NCI-H187 treated with DMSO at 0.1 percent for 48 hours (cell line): ENCODE results near the gene UTS2R.
"Not testable (repeated sequence)": the region's sequence is repeated elsewhere in the genome, so short reads cannot be mapped to it uniquely, and the experiment has no call there.

Source experiments
- DNase-seq: peaks from one replicate; lab custom pipeline; 2025; lab: John Stamatoyannopoulos, UW

The UTS2R gene

DNA sequence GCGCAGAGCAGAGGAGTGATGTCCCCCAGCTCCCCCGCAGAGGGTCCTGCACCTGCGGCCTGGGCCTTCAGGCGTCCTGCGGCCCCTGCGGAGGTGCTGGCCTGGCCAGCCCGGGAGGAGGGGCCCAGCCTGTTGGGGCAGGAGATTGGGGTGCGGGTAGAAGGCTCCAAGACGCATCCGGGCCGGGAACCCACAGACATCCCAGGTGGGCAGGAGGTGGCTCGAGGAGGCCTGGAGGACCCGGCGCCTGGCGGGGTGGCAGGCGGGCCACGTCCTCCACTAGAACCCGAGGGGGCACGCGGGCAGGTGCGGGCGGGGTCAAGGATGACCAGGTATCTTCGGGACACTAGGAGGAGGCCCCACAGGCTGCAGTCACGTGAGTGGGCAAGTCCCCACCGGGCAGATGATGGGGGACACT, 37.4 kb upstream of the UTS2R start:
- DNase-seq, result no peak

DNA sequence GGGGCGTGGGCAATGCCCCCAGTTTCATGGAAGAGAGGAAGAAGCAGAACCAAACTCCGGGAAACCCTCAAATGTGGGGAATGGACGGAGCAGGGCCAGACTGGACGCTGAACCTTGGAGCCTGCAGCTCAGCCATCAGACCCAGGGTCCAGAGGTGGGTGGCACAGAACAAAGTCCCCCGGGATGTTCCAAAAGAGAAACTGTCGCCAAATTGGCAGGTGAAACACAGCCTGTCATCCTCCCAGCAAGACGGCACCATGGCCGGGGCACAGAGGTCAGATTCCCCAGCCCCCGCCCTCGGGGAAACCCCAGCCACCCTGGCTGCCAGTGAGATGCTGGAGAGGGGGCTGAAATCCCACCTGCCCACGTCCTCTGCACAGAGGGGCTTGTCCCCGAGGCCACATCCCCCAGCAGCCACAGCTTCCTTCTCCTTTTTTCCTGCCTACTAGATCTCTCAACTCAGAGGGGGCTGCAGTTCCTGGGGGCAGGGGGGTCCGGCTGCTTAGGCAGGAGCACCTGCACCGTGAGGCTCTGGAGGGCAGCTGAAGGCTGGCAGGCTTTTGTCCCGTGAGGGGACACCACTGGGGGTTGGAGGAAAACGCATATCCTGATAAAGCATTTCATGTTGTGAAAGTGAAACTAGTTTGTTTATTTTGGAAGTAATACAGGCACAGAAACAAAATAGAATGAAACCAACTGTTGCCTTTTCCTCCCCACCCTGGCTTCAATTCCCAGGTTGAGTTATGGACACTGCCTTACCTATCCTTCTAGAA, 36.8 kb upstream of the UTS2R start:
- DNase-seq, result no peak

DNA sequence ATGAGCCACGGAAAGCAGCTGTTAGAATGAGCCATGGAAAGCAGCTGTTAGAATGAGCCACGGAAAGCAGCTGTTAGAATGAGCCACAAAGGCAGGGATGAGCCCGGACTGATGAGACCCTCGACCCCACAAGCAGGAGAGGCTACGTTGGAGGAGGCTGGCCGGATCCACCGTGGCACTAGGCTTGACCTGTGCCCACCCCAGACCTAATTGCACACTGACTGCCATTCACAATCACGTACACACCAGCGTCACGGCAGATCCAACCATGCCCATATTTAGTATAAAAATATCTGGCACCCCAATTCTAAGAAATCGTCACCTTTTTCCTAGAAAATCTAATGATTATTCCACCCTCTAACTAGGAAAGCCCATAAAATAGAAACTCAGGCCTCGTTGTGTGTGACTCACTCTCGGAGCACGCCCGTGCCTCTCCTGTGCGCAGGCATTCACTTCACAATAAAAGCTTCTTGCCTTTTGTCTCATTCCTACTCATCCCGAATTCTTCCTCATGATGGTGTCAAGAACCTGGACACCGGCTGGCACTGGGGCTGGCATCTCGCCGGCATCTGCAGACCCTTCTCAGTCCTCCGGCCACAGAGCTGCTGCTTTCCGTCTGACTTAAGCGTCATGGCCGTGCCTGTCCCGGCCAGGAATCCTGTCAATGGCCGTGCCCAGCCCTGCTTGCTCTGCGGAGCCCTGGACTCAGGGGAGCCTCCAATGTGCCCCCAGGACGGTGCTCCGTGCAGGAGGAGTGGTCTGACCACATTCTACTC, 32.5 kb upstream of the UTS2R start:
- no peak for DNase-seq

DNA sequence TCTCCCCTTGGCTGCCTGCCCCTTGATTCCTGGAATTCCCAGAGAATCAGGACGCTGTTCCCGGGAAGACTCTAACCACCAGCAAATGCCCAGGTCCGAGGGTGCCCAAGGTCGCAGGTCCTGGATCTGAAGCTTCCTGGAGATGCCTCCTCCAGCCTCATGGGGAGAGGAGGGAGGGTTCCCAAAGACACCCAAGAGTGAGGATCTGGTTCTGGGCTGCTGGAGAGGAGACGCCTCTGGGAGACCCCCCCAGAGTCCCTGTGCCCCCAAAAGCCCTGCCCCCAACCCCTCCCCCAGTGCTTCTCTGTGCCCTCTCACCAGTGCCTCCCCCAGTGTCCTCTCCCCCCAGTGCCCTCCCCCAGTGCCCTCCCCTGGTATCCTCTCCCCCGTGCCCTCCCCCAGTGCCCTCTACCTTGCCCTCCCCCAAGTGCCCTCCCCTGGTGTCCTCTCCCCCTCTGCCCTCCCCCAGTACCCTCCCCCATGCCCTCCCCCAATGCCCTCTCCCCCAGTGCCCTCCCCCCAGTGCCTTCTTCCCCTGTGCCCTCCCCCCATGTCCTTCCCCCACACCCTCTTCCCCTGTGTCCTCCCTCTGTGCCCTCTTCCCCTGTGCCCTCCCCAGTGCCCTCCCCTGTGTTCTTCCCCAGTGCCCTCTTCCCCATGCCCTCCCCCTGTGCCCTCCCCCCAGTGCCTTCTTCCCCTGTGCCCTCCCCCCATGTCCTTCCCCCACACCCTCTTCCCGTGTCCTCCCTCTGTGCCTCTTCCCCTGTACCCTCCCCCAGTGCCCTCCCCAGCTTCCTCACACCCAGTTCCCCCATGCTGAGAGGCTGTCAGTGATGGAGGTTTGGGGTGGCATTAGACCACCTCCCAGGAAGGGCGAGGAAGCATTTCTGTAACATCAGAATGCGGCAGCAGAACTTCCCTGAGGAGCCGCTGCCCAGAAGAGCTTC, 31.7 kb upstream of the UTS2R start:
- DNase-seq, result no peak

DNA sequence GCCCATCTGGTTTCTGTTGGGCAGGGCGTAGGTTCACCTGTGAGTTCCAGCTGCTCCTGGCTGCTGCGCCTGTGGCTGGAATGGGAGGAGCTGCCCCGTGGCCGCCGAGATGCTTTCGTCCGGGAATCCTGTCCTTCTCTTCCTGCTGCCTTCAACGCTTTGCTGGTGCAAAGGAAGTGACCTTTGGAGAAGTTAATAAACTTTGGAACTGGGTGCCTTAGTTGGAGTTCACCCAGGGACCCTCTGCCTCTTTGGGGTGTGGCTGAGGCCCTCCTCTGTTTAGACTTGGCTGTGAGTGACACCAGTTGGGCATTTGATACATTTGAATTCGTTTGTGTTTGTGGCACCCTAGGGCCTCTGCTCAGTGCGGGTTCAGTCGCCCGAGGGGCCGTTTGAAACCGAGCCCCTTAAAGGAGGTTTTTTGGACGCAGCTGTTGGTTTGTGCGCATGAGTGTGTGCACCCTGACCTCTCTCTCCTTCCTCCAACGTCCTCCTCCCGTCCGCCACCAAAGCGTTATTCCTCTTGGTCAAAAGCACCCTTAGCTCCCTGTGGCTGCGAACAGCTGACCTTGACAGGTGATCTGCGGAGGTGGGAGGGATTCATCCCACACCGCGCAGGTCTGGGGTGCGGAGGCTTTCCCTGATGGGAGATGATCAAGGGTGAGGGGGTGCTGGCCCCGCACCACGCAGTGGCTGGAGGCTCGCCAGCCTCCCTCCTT, 29.0 kb upstream of the UTS2R start:
- no peak for DNase-seq

DNA sequence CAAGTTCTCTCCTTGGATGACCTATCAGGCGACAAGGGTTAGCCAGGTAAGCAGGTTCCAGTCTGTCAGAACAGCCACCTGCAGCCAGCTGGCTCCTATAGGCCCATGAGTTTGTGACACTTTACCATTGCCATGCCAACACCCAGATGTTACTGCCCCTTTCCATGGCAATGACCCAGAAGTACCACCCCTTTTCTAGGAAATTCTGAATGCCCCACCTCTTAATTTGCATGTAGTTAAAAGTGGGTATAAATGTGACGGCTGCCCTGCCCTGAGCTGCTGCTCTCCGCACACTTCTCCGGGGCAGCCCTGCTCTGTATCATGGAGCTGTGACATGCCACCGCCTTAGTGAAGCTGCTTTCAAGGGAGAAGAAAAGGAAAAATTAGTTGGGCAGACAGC, 28.0 kb upstream of the UTS2R start:
- DNase-seq, result no peak

DNA sequence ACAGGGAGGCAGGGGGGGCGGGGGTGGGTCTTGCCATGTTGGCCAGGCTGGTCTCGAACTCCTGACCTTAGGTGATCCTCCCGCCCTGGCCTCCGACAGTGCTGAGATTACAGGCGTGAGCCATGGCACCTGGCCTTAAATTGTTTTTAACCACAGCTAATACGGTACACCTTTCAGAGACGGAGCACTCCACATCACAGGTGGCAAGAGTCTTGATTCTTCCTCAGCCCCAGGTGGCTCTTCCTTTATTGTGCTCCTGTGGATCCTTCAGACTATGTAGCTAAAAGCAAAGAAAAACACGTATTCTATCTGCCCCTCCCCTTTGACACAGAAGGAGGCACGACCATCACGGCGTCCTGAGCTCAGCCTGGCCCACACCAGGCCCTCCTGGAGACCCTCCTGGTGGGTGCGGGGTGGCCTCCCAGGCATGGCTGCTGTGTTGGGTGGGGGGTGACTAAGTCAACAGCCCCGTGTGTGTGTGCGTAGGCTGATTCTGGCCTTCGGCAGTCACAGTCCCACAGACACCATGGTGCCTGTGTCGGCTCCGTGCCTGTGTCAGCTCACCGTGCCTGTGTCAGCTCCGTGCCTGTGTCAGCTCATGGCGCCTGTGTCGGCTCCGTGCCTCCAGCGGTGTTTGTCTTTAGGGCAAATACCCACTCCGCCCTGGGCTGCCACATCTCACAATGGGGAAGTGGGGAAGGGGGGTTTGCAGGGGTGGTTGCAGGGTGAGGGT, 27.2 kb upstream of the UTS2R start:
- DNase-seq, result no peak

DNA sequence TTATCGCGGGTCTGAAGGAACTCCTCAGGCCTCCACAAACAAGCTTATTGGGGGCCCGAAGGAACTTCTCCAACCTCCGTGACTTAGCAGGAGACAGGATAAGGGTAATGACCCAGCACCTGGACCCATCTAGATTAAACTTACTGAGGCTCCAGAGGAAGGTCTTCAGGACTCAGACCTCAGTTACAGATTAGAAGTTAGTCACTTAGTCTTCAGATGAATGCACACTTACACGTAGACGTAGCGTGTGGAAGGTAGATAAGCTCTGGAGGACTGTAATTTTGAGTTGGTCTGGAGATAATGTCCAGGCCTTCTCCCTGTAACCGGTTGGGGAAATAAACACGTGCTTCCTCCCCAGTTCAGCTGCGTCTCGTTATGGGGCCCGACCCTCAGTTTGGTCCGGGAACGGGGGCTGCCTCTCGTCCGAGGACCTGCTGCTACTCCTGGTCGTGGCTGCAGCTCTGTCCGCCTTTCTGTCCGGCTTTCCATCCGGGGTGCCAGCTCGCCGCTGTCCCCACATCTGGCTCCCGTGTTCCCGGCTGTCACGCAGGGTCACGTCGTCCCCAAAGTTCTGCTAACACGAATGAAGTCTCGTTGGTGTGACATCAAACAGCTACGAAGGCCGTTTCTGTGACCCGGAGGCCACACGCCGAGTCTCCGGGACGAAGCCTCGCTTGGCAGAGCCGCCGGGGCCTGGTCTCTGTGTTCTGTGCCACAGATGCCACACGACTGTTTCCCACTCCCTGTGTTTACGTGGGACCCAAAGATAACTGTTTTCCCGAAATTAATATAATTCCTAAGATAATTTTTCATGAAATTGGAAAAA, 26.2 kb upstream of the UTS2R start:
- no peak for DNase-seq

DNA sequence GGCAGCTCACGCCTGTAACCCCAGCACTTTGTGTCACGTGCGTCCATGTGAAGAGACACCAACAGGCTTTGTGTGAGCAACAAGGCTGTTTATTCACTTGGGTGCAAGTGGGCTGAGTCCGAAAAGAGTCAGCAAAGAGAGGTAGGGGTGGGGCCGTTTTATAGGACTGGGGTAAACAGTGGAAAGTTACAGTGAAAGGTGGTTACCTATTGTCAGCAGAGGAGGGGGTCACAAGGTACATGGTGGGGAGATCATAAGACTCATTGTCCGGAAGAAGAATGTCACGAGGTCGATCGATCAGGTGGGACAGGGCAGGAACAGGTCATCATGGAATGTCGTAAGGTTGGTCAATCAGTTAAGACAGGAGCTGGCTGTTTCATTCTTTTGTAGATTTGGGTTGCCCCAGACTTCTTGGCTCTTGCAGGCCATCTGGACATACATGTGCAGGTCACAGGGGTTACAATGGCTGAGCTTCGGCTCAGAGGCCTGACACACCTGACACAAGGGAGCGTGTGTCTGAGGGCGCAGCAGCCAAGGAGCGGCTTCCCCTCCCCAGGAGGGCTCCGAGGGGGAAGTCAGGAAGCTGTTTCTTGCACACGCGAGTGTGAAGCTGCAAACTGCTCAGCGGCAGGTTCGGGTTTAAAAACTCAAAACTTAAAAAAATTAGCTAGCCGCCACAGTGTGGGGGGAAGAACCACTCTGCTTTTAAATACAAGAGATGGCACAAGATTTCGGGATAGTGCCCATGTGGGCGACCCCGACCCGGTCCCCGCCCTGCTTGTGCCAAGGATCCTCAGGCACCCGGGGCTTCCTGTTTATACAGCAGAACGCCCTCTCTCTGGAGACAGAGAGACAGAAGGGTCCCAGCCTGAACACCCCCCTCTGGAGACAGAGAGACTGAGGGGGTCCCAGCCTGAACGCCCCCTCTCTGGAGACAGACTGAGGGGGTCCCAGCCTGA, 24.9 kb upstream of the UTS2R start:
- no peak for DNase-seq

DNA sequence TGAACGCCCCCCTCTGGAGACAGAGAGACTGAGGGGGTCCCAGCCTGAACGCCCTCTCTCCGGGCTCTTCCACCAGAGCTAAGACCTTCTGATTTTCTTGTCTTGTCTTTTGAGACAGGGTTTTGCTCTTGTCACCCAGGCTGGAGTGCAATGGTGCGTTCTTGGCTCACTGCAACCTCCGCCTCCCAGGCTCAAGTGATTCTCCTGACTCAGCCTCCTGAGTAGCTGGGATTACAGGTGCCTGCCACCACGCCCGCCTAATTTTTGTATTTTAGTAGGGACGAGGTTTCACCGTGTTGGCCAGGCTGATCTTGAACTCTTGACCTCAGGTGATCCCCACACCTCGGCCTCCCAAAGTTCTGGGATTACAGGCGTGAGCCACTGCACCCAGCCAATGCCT, 23.6 kb upstream of the UTS2R start:
- DNase-seq, result not testable (repeated sequence)

DNA sequence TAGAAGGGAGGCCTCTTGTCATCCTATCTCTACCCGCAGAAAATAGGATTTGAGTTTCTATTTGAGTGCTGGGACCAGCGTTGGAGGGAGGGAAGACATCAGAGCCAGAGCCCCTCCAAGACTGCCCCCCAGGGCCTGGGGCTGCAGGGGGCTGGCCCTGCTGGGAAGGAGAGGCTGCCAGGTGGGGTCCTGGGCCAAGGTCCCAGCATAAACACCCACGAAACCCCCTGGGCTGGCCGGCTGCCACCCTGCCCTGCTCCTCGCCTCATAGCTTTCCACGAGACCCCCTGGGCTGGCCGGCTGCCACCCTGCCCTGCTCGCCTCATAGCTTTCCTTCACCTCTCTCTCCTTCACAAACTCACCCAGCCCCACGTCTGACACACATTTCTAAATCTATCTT, 23.1 kb upstream of the UTS2R start:
- DNase-seq, result no peak

DNA sequence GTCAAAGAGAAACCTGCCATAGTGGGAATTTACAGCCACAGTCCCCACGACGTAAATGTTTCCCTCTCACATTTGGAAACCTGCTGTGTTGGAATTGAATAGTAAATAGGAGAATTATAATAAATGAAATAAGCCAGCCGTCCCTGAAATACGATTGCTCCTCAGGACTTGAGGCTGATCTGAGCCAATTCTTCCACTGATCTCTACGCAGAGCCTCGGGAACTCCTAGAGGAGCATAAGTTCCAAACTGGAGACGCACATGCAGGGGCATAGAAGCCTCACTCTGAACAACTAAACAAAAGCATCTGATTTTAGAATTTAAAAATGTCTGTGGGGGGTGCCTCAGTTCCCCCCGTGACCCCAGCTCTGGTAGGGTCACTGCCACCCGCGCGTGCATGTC, 22.7 kb upstream of the UTS2R start:
- no peak for DNase-seq

DNA sequence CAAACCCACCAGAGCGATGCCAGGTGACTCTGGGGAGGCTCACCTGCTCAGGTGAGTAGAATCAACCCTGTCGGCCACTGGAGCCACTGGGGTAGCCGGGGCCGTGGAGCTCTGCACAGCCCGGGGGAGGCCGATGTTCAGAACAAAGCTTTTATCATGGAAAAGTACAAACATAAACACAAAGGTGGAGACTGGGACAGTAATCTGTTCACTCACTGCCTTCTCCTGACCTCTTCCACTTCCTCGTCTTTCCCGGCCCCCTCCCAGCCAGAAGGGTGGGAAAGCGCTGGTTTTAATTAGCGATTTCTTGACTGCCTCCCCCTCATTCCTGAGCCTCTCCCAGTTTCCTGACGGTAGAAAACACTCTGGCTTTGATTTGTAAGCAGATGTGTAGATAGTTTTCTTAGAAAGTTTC, 22.3 kb upstream of the UTS2R start:
- no peak for DNase-seq

DNA sequence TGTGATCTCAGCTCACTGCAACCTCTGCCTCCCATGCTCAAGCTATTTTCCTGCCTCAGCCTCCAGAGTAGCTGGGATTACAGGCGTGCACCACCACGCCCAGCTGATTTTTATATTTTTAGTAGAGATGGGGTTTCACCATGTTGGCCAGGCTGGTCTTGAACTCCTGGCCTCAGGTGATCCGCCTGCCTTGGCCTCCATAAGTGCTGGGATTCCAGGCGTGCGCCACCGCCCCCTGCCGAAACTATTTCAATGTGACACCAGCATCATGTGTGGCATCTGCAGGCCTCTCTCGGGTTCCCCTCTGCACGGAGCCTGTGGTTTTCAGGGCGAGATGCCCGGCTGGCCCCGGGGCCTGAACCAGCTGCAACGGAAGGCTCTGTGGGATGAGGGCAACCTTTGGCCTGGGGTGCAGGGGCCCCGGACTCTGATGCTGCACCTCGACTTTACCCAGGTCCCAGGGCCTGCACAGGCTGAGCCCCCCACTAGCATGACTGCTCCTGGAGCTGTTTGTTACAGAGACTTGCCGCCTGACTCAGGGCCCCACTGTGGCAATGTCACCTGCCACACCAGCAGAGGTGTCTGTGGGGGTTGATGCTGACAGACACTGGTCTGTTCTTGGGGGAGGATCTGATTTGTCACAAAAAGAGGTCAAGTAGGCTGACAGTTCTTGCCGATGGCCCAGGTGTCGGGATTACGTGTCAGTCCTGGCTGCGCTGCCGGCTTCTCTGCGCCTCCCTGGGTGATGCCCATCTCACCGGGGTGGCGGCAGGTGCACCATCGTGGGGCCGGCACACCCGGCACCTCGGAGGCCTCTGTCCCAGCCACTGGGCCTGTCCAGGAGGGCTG, 21.2 kb upstream of the UTS2R start:
- no peak for DNase-seq

DNA sequence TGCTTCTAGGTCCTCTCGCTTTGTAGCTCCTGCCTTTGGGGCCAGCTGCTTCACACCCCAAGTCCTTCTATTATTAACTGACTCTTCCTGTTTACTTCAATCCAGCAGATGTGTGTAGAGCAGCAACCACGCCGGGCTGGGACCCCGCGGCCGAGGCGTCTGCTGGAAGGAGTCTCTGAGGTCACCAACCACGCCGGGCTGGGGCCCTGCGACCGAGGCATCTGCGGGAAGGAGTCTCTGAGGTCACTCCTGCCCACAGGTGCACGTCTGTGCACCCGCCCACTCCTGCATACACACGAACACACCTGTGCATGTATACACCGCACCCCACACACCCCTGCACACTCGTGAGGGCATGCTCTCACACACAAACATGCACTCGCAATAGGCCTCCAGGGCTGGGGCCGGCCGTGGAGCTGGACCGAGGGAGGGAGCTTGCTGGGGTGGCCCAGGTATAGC, 20.3 kb upstream of the UTS2R start:
- no peak for DNase-seq

DNA sequence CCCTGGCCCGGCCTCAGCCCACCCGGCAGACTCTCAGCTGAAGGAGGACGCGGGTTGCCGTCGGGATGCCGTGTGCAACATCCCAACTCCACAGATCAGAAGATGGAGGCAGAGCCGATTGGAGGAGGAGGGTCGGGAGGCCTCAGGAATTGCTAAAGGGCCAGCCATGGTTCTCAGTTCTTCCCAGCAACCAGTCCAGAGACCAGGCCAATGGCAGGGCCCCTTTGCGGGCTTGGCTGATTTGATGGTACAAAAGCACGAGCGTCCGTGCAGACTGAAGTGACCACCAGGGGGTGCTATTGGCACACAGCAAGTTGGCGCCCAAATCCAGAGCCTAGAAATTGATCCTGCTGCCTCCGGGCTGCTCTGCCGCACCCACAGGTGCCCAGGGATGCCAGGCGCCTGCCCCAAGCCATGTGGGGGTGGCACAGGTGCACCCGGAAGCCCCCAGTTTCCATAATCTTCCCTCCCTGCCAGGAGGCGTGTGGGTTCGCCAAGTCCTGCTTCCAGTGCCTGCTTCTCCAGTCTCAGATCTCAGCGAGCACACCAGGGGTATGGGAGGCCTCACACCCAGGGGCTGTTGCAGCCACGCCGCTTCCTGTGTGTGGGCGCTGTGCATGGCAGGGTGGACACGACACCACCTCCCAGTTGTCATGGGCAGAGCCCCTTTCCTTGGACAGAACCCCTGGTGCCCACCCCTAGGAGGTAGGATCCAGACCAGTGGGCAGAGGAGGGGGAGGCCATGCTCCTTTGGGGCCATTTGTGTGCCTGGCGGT, 19.7 kb upstream of the UTS2R start:
- no peak for DNase-seq

DNA sequence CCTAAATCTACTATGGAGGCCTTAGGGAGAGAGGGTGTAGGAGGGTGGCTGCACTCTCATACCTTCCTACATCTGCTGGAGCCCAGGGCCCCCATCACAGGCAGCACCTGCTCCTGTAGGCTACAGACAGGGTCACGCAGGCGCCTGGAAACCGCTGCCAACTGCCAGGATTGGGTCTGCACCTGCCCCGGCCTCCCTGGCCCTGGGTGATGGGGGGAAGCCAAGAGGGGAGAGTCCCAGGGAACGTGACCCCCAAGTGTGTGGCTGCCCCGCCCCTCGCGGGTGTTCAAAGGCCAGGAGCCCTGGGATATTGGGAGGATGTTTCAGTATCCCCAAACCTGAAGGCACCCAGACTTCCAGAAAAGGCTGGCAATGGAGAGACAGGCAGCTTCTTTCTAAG, 18.1 kb upstream of the UTS2R start:
- DNase-seq, result no peak
